Skeletal muscle satellite cell (primary cell): ENCODE measurements around the gene NPR3.

Source experiments
- H3K27me3 ChIP-seq: 2 replicates; pipeline ENCODE4 v1.7.0; 2013; ENCODE audit warnings: low read length; ENCODE audit not compliant: control insufficient read depth, insufficient read depth
- H3K36me3 ChIP-seq: 2 replicates; pipeline ENCODE4 v1.7.0; 2013; ENCODE audit warnings: mild to moderate bottlenecking, control low read depth, low read length; ENCODE audit not compliant: insufficient read depth
- H3K4me1 ChIP-seq: 2 replicates; pipeline ENCODE4 v1.7.0; 2013; ENCODE audit warnings: low read length; ENCODE audit not compliant: control insufficient read depth, insufficient read depth
- H3K4me2 ChIP-seq: 2 replicates; pipeline ENCODE4 v1.7.0; 2013; ENCODE audit warnings: mild to moderate bottlenecking, low read length
- H3K4me3 ChIP-seq: 2 replicates; pipeline ENCODE4 v1.7.0; 2013; ENCODE audit warnings: low read length
- H3K9ac ChIP-seq: 2 replicates; pipeline ENCODE4 v1.7.0; 2013; ENCODE audit warnings: mild to moderate bottlenecking, low read depth, low read length, moderate library complexity
- H3K9me3 ChIP-seq: replicated peaks from 2 replicates; pipeline ENCODE4 v1.7.0; 2013; ENCODE audit warnings: mild to moderate bottlenecking, control low read depth, low read length

NPR3 gene

GRCh38 chr5:32814620-32815019 is 103.5 kb downstream of the NPR3 start:
- Histone ChIP-seq H3K4me2 (peak overlapping the region; percentile 20), H3K4me3 (no peak overlapping the region), H3K9ac (peak overlapping the region; percentile 34), H3K36me3 (no peaks in the 10 kb centered on the region), H3K4me1 (peaks cover 36% of the 10 kb centered on the region), H3K27me3 (no peaks in the 10 kb centered on the region), H3K9me3 (no peaks in the 10 kb centered on the region)

- H3K4me2 ChIP-seq: no peak overlapping the region
- H3K36me3 ChIP-seq: no peaks in the 10 kb centered on the region
- no peaks in the 10 kb centered on the region for H3K9me3 ChIP-seq
- H3K27me3 ChIP-seq: no peaks in the 10 kb centered on the region
- peak overlapping the region; percentile 29 for H3K9ac ChIP-seq
- H3K4me3 ChIP-seq: no peak overlapping the region
- peaks cover 40% of the 10 kb centered on the region for H3K4me1 ChIP-seq
Observed at GRCh38 chr5:32827981-32828380, 116.9 kb downstream of the NPR3 start.

- Histone ChIP-seq H3K9ac (peak overlapping the region; percentile 65), H3K36me3 (no peaks in the 10 kb centered on the region), H3K4me3 (no peak overlapping the region), H3K4me2 (peak overlapping the region; percentile 25), H3K4me1 (peaks cover 45% of the 10 kb centered on the region), H3K27me3 (no peaks in the 10 kb centered on the region), H3K9me3 (no peaks in the 10 kb centered on the region)
Observed at GRCh38 chr5:32828492-32828891, 117.4 kb downstream of the NPR3 start.

GRCh38 chr5:32831624-32832023 is 120.5 kb downstream of the NPR3 start:
- Histone ChIP-seq H3K27me3 (no peaks in the 10 kb centered on the region), H3K9ac (no peak overlapping the region), H3K4me1 (peaks cover 49% of the 10 kb centered on the region), H3K4me3 (no peak overlapping the region), H3K4me2 (peak overlapping the region; percentile 31), H3K9me3 (no peaks in the 10 kb centered on the region), H3K36me3 (no peaks in the 10 kb centered on the region)

- Histone ChIP-seq H3K27me3 (no peaks in the 10 kb centered on the region), H3K9ac (no peak overlapping the region), H3K4me1 (peaks cover 58% of the 10 kb centered on the region), H3K4me2 (no peak overlapping the region), H3K36me3 (no peaks in the 10 kb centered on the region), H3K9me3 (no peaks in the 10 kb centered on the region), H3K4me3 (no peak overlapping the region)
Observed at GRCh38 chr5:32833127-32833526, 122.0 kb downstream of the NPR3 start.

GRCh38 chr5:32833663-32834062 is 122.5 kb downstream of the NPR3 start:
- Histone ChIP-seq H3K4me3 (no peak overlapping the region), H3K4me1 (peaks cover 56% of the 10 kb centered on the region), H3K36me3 (no peaks in the 10 kb centered on the region), H3K27me3 (no peaks in the 10 kb centered on the region), H3K9me3 (no peaks in the 10 kb centered on the region), H3K9ac (no peak overlapping the region), H3K4me2 (no peak overlapping the region)

GRCh38 chr5:32834251-32834650 is 123.1 kb downstream of the NPR3 start:
- Histone ChIP-seq H3K4me3 (no peak overlapping the region), H3K27me3 (no peaks in the 10 kb centered on the region), H3K9ac (no peak overlapping the region), H3K9me3 (no peaks in the 10 kb centered on the region), H3K36me3 (no peaks in the 10 kb centered on the region), H3K4me1 (peaks cover 55% of the 10 kb centered on the region), H3K4me2 (no peak overlapping the region)

GRCh38 chr5:32836176-32836575 is 125.1 kb downstream of the NPR3 start:
- Histone ChIP-seq H3K36me3 (no peaks in the 10 kb centered on the region), H3K4me1 (peaks cover 49% of the 10 kb centered on the region), H3K4me3 (no peak overlapping the region), H3K9ac (no peak overlapping the region), H3K27me3 (no peaks in the 10 kb centered on the region), H3K4me2 (no peak overlapping the region), H3K9me3 (no peaks in the 10 kb centered on the region)

GRCh38 chr5:32837211-32837610 is 126.1 kb downstream of the NPR3 start:
- no peak overlapping the region for H3K9ac ChIP-seq
- peak overlapping the region; percentile 13 for H3K4me2 ChIP-seq
- H3K9me3 ChIP-seq: no peaks in the 10 kb centered on the region
- H3K27me3 ChIP-seq: no peaks in the 10 kb centered on the region
- H3K4me1 ChIP-seq: peaks cover 41% of the 10 kb centered on the region
- no peak overlapping the region for H3K4me3 ChIP-seq
- no peaks in the 10 kb centered on the region for H3K36me3 ChIP-seq

GRCh38 chr5:32839106-32839505 is 128.0 kb downstream of the NPR3 start:
- Histone ChIP-seq H3K36me3 (no peaks in the 10 kb centered on the region), H3K4me3 (no peak overlapping the region), H3K27me3 (no peaks in the 10 kb centered on the region), H3K4me1 (peaks cover 35% of the 10 kb centered on the region), H3K9me3 (no peaks in the 10 kb centered on the region), H3K9ac (no peak overlapping the region), H3K4me2 (peak overlapping the region; percentile 46)

GRCh38 chr5:32840606-32841005 is 129.5 kb downstream of the NPR3 start:
- Histone ChIP-seq H3K9ac (no peak overlapping the region), H3K4me3 (no peak overlapping the region), H3K27me3 (no peaks in the 10 kb centered on the region), H3K36me3 (no peaks in the 10 kb centered on the region), H3K4me1 (peaks cover 35% of the 10 kb centered on the region), H3K4me2 (no peak overlapping the region), H3K9me3 (no peaks in the 10 kb centered on the region)
